K562 (cell line): Measurements from ENCODE around the gene MARCHF11. TPM values are rescaled to one million over a fixed set of nuclear protein-coding genes. Genes with fewer than 3 reads are reported as not detected.

Experiments used
- ATAC-seq: fragments of 200-7000 bp; cut with Tn5 transposase; 3 replicates; pipeline ENCODE4 v1.9.1; 2020; ENCODE audit warnings: moderate library complexity
- BruUV-seq: library from RNA; stranded (reverse); fragments of 400-500 nt; replicated peaks from 2 replicates; lab custom pipeline; 2021; lab: Mats Ljungman, UMichigan
- CTCF ChIA-PET: fragments of 300-600 bp; formaldehyde crosslinking; extraction: SDS; loops from one replicate; lab custom pipeline; 2021; ENCODE audit warnings: low intra/inter-chr PET ratio; lab: Yijun Ruan, JAX
- POLR2A ChIA-PET: fragments of 300-600, 350-650 bp; sonication (Branson Sonifier 250); formaldehyde crosslinking; extraction: SDS; loops from one replicate; lab custom pipeline; 2021; ENCODE audit warnings: antibody characterized with exemption, inconsistent platforms; lab: Yijun Ruan, JAX
- DNase-seq, 4 experiments: peaks; one replicate each; pipeline versions ENCODE4 v3.0.0 to v3.0.0-alpha.2; 2011 to 2018; ENCODE audit warnings: low spot score in 3 of 4, mixed read lengths in 3 of 4; ENCODE audit errors: extremely low read depth in 1 of 4
- FAIRE-seq: peaks from 2 replicates; lab custom pipeline; 2011; peaks lifted over from hg19 to GRCh38; lab: Jason Lieb, UNC
- H2AFZ ChIP-seq: 2 replicates; pipeline ENCODE4 v1.6.0; 2011; ENCODE audit warnings: low read depth, low read length, control low read depth, inconsistent platforms
- H3K27ac ChIP-seq: fragments of 200-600 bp; 3 replicates; pipeline ENCODE4 v1.8.0; 2011; ENCODE audit warnings: low read depth, mild to moderate bottlenecking, control low read depth, inconsistent platforms, low read length, moderate library complexity, mixed read lengths; ENCODE audit errors: extremely low read depth
- H3K27me3 ChIP-seq, 2 experiments: fragments of 300-600 bp in 1 of 2; 2 replicates in 1 of 2; 3 replicates in 1 of 2; pipeline versions ENCODE4 v1.6.0 to v1.8.0; 2011; ENCODE audit warnings: inconsistent platforms in 2 of 2, low read length in 2 of 2, mild to moderate bottlenecking in 1 of 2, mixed read lengths in 1 of 2, moderate library complexity in 1 of 2; ENCODE audit not compliant: control insufficient read depth in 2 of 2, insufficient read depth in 2 of 2
- H3K36me3 ChIP-seq: fragments of 300-600 bp; 3 replicates; pipeline ENCODE4 v1.8.0; 2011; ENCODE audit warnings: mild to moderate bottlenecking, low read length, inconsistent platforms; ENCODE audit not compliant: control insufficient read depth, insufficient read depth
- H3K4me1 ChIP-seq, 2 experiments: fragments of 200-600 bp in 1 of 2; replicated peaks in 1 of 2; 2 replicates in 1 of 2; 3 replicates in 1 of 2; pipeline versions ENCODE4 v1.5.1 to v1.8.0; 2011; ENCODE audit warnings: inconsistent platforms in 2 of 2, low read length in 2 of 2, mild to moderate bottlenecking in 1 of 2, mixed read lengths in 1 of 2, moderate library complexity in 1 of 2; ENCODE audit not compliant: control insufficient read depth in 2 of 2, insufficient read depth in 2 of 2
- H3K4me2 ChIP-seq: 2 replicates; pipeline ENCODE4 v1.6.1; 2011; ENCODE audit warnings: low read length, control low read depth, inconsistent platforms, mixed read lengths; ENCODE audit not compliant: insufficient read depth
- H3K4me3 ChIP-seq: fragments of 200-600 bp; sonication (generic), shearing (Covaris generic); 2 replicates; pipeline ENCODE4 v1.5.1; 2016; ENCODE audit warnings: control low read depth, inconsistent platforms
- H3K79me2 ChIP-seq: fragments of 200-600 bp; 3 replicates; pipeline ENCODE4 v1.8.0; 2011; ENCODE audit warnings: low read length, inconsistent platforms; ENCODE audit not compliant: control insufficient read depth, insufficient read depth
- H3K9ac ChIP-seq, 2 experiments: 2 replicates each; pipeline versions ENCODE4 v1.6.0 to v1.6.1; 2011; ENCODE audit warnings: low read depth in 2 of 2, low read length in 2 of 2, control low read depth in 1 of 2, inconsistent platforms in 1 of 2, mild to moderate bottlenecking in 1 of 2, mixed read lengths in 1 of 2; ENCODE audit not compliant: insufficient read depth in 1 of 2
- H3K9me1 ChIP-seq: one replicate; pipeline ENCODE4 v1.6.0; 2011; ENCODE audit warnings: inconsistent platforms, mild to moderate bottlenecking, low read length, moderate library complexity; ENCODE audit not compliant: control insufficient read depth, insufficient read depth
- H3K9me3 ChIP-seq: replicated peaks from 2 replicates; pipeline ENCODE4 v1.5.1; 2011; ENCODE audit warnings: low read depth, low read length, inconsistent platforms; ENCODE audit not compliant: control insufficient read depth, insufficient read depth
- H4K20me1 ChIP-seq: replicated peaks from 2 replicates; pipeline ENCODE4 v1.6.1; 2011; ENCODE audit warnings: low read length, inconsistent platforms, mixed read lengths; ENCODE audit not compliant: control insufficient read depth, insufficient read depth
- HDGF ChIP-seq: fragments of 450-650 bp; IDR thresholded peaks from 2 replicates; pipeline ENCODE4 v1.6.1; 2016
- RHOXF2B ChIP-seq: fragments of 250-450 bp; sonication (Bioruptor Pico); conservative IDR thresholded peaks from 2 replicates; pipeline ENCODE4 v1.5.1; 2021
- WGBS: fragments of 100-300 bp; shearing (Covaris generic); methylation state at CpG from one replicate; pipeline ENCODE4 v1.1.6; 2016; ENCODE audit warnings: low coverage, mixed read lengths; ENCODE audit not compliant: insufficient coverage; ENCODE audit errors: missing lambda C conversion rate; 5-methylcytosine and 5-hydroxymethylcytosine counted together
- in situ Hi-C: fragments of 300-500 bp; cut with MboI; formaldehyde crosslinking; loops from 4 replicates; pipeline ENCODE4 v1.15.0; 2018; ENCODE audit warnings: inconsistent platforms, mixed read lengths
- intact Hi-C: fragments of 100-400 bp; cut with micrococcal nuclease; formaldehyde crosslinking; loops from 2 replicates; pipeline ENCODE4 v1.14.2; 2022
- polyA plus RNA-seq, 8 experiments: library from polyadenylated mRNA; depleted of rRNA in 4 of 8; stranded (reverse) in 5 of 8; unstranded in 3 of 8; fragments of >200 nt; fragmentation: Nextera tagmentation in 2 of 8; fragmentation: Illumina TruSeq in 1 of 8; extraction: Ambion mirVana in 2 of 8; extraction: Trizol in 1 of 8; gene quantifications; 2 replicates each; pipeline versions ENCODE4 v1.2.1 to v1.2.3, GENCODE V29; 2011 to 2014; ENCODE audit warnings: inconsistent platforms in 1 of 8, missing spikeins in 1 of 8
- total RNA-seq, 7 experiments: library from RNA; depleted of rRNA in 6 of 7; stranded (reverse); fragments of >200 nt in 6 of 7; fragmentation: Illumina TruSeq in 2 of 7; extraction: Trizol in 2 of 7; gene quantifications; 2 replicates each; pipeline versions ENCODE4 v1.2.1 to v1.2.3, GENCODE V29; 2011 to 2021; ENCODE audit warnings: low replicate concordance in 1 of 7
- TF ChIP-seq, protein P1 (sequence below): fragments of 250-450 bp; sonication (Bioruptor Pico); IDR thresholded peaks from 2 replicates; pipeline ENCODE4 v1.4.0; 2020; ENCODE audit warnings: mild to moderate bottlenecking, moderate library complexity
- TF ChIP-seq, protein P2 (sequence below): IDR thresholded peaks from 2 replicates; pipeline ENCODE4 v1.6.1; 2011; ENCODE audit warnings: borderline replicate concordance, low read depth, mild to moderate bottlenecking, moderate library complexity, low read length; ENCODE audit not compliant: insufficient read depth, poor library complexity, severe bottlenecking

Gene MARCHF11
- total and polyA plus RNA-seq, 9 of the 15 experiments (the other 6 are each of a cell fraction or from before 2014, with no cell fraction given), result not detected

DNA sequence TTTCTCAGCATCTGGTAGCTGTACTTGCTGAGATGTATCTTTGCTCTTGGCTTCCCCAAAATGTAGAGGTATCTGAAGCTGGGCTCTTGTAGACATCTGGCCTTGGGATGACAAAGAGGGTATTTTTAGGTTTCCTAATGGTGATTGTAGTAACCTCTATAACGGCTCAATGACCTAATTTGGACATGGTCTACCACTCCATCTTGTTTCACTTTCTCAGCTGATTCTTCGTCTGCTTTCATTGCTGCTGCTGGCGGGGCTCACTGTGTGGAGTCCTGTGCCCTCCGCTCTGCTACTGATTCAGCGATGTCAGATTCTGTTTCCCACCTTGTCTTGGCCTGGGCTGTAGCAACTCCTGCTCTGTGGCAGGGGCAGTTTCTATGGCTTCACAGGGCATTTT lies 12.7 kb upstream of the MARCHF11 start:
- intact Hi-C loops, result no loop called here
- ATAC-seq, result no peak
- H2AFZ ChIP-seq, result no peak overlapping the region
- no peak overlapping the region for H3K4me3 ChIP-seq
- no peaks in the 10 kb centered on the region for H3K9me3 ChIP-seq
- BruUV-seq, result no TSS peak
- H3K4me1 ChIP-seq, result no peaks in the 10 kb centered on the region
- ChIA-PET POLR2A (no interaction called here), CTCF (no interaction called here)
- no peak overlapping the region for H3K4me2 ChIP-seq
- no peak overlapping the region for H3K9ac ChIP-seq
- in situ Hi-C loops, result no loop called here
- H3K27me3 ChIP-seq, result no peaks in the 10 kb centered on the region
- 0% methylated on average over 5 of the region's 5 CpGs for WGBS
- H3K36me3 ChIP-seq, result no peaks in the 10 kb centered on the region
- no peak for DNase-seq
- TF ChIP-seq HDGF (no peak), RHOXF2B (CRISPR knock-in tag) (no peak)
- TF ChIP-seq, protein P1, sequence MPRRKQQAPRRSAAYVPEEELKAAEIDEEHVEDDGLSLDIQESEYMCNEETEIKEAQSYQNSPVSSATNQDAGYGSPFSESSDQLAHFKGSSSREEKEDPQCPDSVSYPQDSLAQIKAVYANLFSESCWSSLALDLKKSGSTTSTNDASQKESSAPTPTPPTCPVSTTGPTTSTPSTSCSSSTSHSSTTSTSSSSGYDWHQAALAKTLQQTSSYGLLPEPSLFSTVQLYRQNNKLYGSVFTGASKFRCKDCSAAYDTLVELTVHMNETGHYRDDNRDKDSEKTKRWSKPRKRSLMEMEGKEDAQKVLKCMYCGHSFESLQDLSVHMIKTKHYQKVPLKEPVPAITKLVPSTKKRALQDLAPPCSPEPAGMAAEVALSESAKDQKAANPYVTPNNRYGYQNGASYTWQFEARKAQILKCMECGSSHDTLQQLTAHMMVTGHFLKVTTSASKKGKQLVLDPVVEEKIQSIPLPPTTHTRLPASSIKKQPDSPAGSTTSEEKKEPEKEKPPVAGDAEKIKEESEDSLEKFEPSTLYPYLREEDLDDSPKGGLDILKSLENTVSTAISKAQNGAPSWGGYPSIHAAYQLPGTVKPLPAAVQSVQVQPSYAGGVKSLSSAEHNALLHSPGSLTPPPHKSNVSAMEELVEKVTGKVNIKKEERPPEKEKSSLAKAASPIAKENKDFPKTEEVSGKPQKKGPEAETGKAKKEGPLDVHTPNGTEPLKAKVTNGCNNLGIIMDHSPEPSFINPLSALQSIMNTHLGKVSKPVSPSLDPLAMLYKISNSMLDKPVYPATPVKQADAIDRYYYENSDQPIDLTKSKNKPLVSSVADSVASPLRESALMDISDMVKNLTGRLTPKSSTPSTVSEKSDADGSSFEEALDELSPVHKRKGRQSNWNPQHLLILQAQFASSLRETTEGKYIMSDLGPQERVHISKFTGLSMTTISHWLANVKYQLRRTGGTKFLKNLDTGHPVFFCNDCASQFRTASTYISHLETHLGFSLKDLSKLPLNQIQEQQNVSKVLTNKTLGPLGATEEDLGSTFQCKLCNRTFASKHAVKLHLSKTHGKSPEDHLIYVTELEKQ (CRISPR knock-in tag), result no peak
- TF ChIP-seq, protein P2, sequence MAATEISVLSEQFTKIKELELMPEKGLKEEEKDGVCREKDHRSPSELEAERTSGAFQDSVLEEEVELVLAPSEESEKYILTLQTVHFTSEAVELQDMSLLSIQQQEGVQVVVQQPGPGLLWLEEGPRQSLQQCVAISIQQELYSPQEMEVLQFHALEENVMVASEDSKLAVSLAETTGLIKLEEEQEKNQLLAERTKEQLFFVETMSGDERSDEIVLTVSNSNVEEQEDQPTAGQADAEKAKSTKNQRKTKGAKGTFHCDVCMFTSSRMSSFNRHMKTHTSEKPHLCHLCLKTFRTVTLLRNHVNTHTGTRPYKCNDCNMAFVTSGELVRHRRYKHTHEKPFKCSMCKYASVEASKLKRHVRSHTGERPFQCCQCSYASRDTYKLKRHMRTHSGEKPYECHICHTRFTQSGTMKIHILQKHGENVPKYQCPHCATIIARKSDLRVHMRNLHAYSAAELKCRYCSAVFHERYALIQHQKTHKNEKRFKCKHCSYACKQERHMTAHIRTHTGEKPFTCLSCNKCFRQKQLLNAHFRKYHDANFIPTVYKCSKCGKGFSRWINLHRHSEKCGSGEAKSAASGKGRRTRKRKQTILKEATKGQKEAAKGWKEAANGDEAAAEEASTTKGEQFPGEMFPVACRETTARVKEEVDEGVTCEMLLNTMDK, result no peak
- H3K79me2 ChIP-seq, result no peaks in the 10 kb centered on the region
- no peaks in the 10 kb centered on the region for H4K20me1 ChIP-seq
- no peak for FAIRE-seq
- no peak overlapping the region for H3K27ac ChIP-seq
- no peaks in the 10 kb centered on the region for H3K9me1 ChIP-seq
